WI38 (cell line): ENCODE data around the gene OR52E4.

Experiments used
- H3K4me3 ChIP-seq: 2 replicates; pipeline ENCODE4 v1.5.1; 2011; ENCODE audit warnings: low read depth, mild to moderate bottlenecking, control low read depth, low read length
- CTCF ChIP-seq: IDR thresholded peaks from 2 replicates; pipeline ENCODE4 v1.5.1; 2012; ENCODE audit warnings: low read depth, mild to moderate bottlenecking, control low read depth, low read length

Gene OR52E4

GRCh38 chr11:5851002-5851401 is 29.4 kb upstream of the OR52E4 start:
- no peak for TF ChIP-seq CTCF
- no peak overlapping the region for H3K4me3 ChIP-seq

GRCh38 chr11:5857590-5857989 is 22.8 kb upstream of the OR52E4 start, which contains the start of gene OR52E8:
Gene OR52E8, minus strand, starts transcription at chr11:5857690. Its CDS starts 0 bp downstream, at chr11:5857690.
- TF ChIP-seq CTCF: no peak
- no peak within 1 kb of the TSS for H3K4me3 ChIP-seq

- TF ChIP-seq CTCF: no peak
- no peak overlapping the region for H3K4me3 ChIP-seq
Measured at GRCh38 chr11:5865826-5866225, 14.6 kb upstream of the OR52E4 start.

GRCh38 chr11:5878564-5878963 is 1.9 kb upstream of the OR52E4 start:
- TF ChIP-seq CTCF: no peak
- H3K4me3 ChIP-seq: no peak overlapping the region

GRCh38 chr11:5881756-5882155 is 1.3 kb downstream of the OR52E4 start:
- H3K4me3 ChIP-seq: no peak overlapping the region
- TF ChIP-seq CTCF: no peak

GRCh38 chr11:5887172-5887571 is 6.7 kb downstream of the OR52E4 start:
- TF ChIP-seq CTCF: no peak
- H3K4me3 ChIP-seq: no peak overlapping the region

GRCh38 chr11:5887661-5888060 is 7.2 kb downstream of the OR52E4 start:
- no peak overlapping the region for H3K4me3 ChIP-seq
- no peak for TF ChIP-seq CTCF
